Mucosa of rectum (tissue), 2 donors: ENCODE data around the gene VAC14.

ENCODE experiments used
- H3K27ac ChIP-seq, 2 donors: one replicate each; pipeline ENCODE4 v1.7.0; 2013; ENCODE audit warnings: inconsistent platforms in 2 of 2, low read depth in 2 of 2, low read length in 2 of 2
- H3K27me3 ChIP-seq, 2 donors: one replicate each; pipeline ENCODE4 v1.7.0; 2013; ENCODE audit warnings: low read length in 2 of 2; ENCODE audit not compliant: control insufficient read depth in 2 of 2, insufficient read depth in 2 of 2
- H3K36me3 ChIP-seq, 2 donors: one replicate each; pipeline ENCODE4 v1.7.0; 2013; ENCODE audit warnings: low read length in 2 of 2; ENCODE audit not compliant: control insufficient read depth in 2 of 2, insufficient read depth in 2 of 2
- H3K4me1 ChIP-seq, 2 donors: one replicate each; pipeline ENCODE4 v1.7.0; 2013; ENCODE audit warnings: low read length in 2 of 2, mild to moderate bottlenecking in 1 of 2; ENCODE audit not compliant: control insufficient read depth in 2 of 2, insufficient read depth in 2 of 2
- H3K4me3 ChIP-seq, 2 donors: one replicate each; pipeline ENCODE4 v1.7.0; 2013; ENCODE audit warnings: low read length in 2 of 2
- H3K9ac ChIP-seq, 2 donors: one replicate each; pipeline ENCODE4 v1.7.0; 2013; ENCODE audit warnings: low read length in 2 of 2, low read depth in 1 of 2, mild to moderate bottlenecking in 1 of 2
- H3K9me3 ChIP-seq, 2 donors: one replicate each; pipeline ENCODE4 v1.7.0; 2013; ENCODE audit warnings: low read length in 2 of 2; ENCODE audit not compliant: control insufficient read depth in 2 of 2
- donor health status: healthy.
- donor health status: Normal muscosa, but diverticular disease.

The VAC14 gene

DNA sequence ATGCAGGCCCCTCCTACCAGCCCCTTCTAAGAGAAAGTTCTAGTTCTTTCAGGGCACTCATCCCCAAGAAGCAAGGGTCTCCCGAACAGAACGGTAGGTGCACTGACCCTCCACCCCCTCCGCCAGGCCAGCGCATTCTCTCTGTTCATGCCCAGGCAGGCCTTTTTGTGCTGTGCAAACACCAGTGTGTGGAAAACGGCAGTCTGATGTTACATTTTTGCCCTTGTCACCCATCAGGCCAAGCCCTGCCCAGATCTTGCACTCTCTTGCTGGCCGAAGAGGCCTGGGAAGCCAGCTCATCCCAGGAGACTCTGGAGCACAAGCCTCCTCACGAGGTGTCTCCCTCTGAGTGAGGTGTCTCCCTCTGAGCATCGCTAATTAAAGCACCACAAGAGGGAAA lies 99.0 kb downstream of the VAC14 start:
- H3K4me3 ChIP-seq: no peak overlapping the region
- H3K27me3 ChIP-seq: no peaks in the 10 kb centered on the region
- no peak overlapping the region for H3K9ac ChIP-seq
- H3K27ac ChIP-seq: peak overlapping the region in 1 of 2 donors; percentile 74
- peaks cover 0 to 11% of the 10 kb centered on the region in 2 donors for H3K36me3 ChIP-seq
- peaks cover 4 to 9% of the 10 kb centered on the region in 2 donors for H3K4me1 ChIP-seq
- no peaks in the 10 kb centered on the region for H3K9me3 ChIP-seq

- Histone ChIP-seq H3K9me3 (no peaks in the 10 kb centered on the region), H3K27ac (peak overlapping the region in 1 of 2 donors; percentile 74), H3K4me1 (peaks cover 6 to 7% of the 10 kb centered on the region in 2 donors), H3K27me3 (no peaks in the 10 kb centered on the region), H3K4me3 (no peak overlapping the region), H3K36me3 (peaks cover 0 to 11% of the 10 kb centered on the region in 2 donors), H3K9ac (no peak overlapping the region)
Observed at GRCh38 chr16:70701596-70701995, 99.4 kb downstream of the VAC14 start.

DNA sequence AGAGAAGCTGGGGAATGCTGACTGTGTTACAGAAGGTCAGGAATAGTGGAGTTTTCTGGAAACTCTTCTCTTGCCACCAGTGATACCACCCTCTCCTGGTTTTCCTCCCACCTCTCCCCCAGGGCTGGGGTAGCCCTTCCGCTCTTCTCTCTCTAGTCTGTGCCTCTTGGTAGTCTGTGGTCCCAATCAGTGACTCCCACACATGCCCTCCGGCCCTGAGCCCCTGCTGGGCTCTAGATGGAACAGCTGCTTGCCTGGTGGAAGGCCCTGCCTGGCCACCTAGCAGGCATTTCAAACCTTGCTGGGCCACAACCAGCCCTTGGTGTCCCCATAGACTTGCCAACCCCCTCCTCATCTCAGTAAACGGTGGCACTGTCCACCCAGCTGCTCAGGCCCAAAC lies 99.9 kb downstream of the VAC14 start:
- Histone ChIP-seq H3K27ac (peak overlapping the region in 1 of 2 donors; percentile 74), H3K9me3 (no peaks in the 10 kb centered on the region), H3K4me1 (peaks cover 5 to 7% of the 10 kb centered on the region in 2 donors), H3K27me3 (no peaks in the 10 kb centered on the region), H3K36me3 (peaks cover 0 to 11% of the 10 kb centered on the region in 2 donors), H3K4me3 (no peak overlapping the region), H3K9ac (no peak overlapping the region)

GRCh38 chr16:70700101-70701020 lies 100.6 kb downstream of the VAC14 start:
- H3K9ac ChIP-seq: no peak overlapping the region

GRCh38 chr16:70699696-70700095 lies 101.3 kb downstream of the VAC14 start:
- Histone ChIP-seq H3K27ac (peak overlapping the region in 1 of 2 donors; percentile 74), H3K27me3 (no peaks in the 10 kb centered on the region), H3K4me1 (peaks cover 14% of the 10 kb centered on the region in 2 donors), H3K9me3 (no peaks in the 10 kb centered on the region), H3K36me3 (peaks cover 0 to 11% of the 10 kb centered on the region in 2 donors), H3K9ac (no peak overlapping the region), H3K4me3 (no peak overlapping the region)

More at GRCh38 chr16:70700101-70701020, 100.6 kb downstream of the VAC14 start:
- Histone ChIP-seq H3K9me3 (no peaks in the 10 kb centered on the region), H3K27me3 (no peaks in the 10 kb centered on the region), H3K36me3 (peaks cover 0 to 11% of the 10 kb centered on the region in 2 donors), H3K27ac (peak overlapping the region in 1 of 2 donors; percentile 74), H3K4me3 (no peak overlapping the region), H3K4me1 (peaks cover 11 to 12% of the 10 kb centered on the region in 2 donors)

- no peaks in the 10 kb centered on the region for H3K27me3 ChIP-seq
- peaks cover 14 to 17% of the 10 kb centered on the region in 2 donors for H3K4me1 ChIP-seq
- no peaks in the 10 kb centered on the region for H3K9me3 ChIP-seq
- H3K9ac ChIP-seq: no peak overlapping the region
- H3K36me3 ChIP-seq: peaks cover 0 to 11% of the 10 kb centered on the region in 2 donors
- H3K27ac ChIP-seq: no peak overlapping the region
- no peak overlapping the region for H3K4me3 ChIP-seq
Observed at GRCh38 chr16:70698901-70699300, 102.1 kb downstream of the VAC14 start.

GRCh38 chr16:70697594-70698170 lies 103.3 kb downstream of the VAC14 start:
- H3K4me1 ChIP-seq: peaks cover 16 to 24% of the 10 kb centered on the region in 2 donors

DNA sequence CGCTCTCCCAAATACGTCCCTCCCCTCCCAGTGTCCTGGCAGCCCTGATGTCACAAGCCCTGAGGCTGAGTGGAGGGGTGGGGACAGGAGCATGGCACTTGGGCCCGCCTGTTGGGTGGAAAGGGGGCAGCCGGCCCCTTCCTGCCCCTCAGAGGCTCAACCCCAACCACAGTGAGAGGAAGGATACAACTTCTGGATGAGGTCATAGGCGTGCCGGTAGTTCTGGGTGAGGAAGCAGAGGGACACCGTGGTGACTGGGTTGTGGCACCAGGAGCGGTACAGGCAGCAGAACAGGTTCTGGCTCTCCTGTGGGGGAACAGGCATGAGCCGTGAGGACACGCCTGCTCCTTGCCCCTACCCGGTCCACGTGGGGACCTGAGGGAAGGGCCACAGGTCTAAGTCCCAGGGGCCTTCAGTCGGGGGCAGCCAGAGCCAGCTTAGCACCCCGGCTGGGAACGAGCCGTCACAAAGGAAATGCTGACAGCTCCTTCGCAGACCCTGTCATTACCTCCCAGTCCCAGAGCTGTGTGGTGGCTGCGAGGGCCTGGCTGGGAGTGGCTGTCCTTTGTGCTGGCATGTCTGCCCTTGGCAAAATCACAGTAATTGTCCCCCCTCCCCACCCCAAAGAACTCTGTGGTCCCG lies 103.9 kb downstream of the VAC14 start:
- peaks cover 15 to 28% of the 10 kb centered on the region in 2 donors for H3K4me1 ChIP-seq

More at GRCh38 chr16:70697594-70698170, 103.3 kb downstream of the VAC14 start:
- Histone ChIP-seq H3K4me3 (no peak overlapping the region), H3K9ac (no peak overlapping the region), H3K27ac (peak overlapping the region in 1 of 2 donors; percentile 38), H3K9me3 (no peaks in the 10 kb centered on the region), H3K36me3 (peaks cover 0 to 11% of the 10 kb centered on the region in 2 donors), H3K27me3 (no peaks in the 10 kb centered on the region)

DNA sequence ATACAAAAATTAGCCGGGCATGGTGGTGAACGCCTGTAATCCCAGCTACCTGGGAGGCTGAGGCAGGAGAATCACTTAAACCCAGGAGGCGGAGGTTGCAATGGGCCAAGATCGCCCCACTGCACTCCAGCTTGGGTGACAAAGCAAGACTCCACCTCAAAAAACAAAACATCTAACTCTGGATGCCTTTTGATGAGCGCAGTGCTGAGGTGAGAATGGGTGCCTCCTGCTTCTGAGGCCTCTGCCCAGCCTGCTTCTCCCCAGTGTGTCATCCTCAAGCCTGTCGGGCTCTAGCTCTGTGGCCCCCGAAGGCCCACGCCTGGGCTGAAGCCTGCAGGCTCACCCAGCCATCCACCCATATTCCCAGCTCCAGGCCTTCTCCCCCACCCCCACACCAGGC lies 104.6 kb downstream of the VAC14 start:
- Histone ChIP-seq H3K27me3 (no peaks in the 10 kb centered on the region), H3K4me3 (no peak overlapping the region), H3K27ac (no peak overlapping the region), H3K9ac (no peak overlapping the region), H3K9me3 (no peaks in the 10 kb centered on the region), H3K4me1 (peaks cover 16 to 34% of the 10 kb centered on the region in 2 donors), H3K36me3 (peaks cover 0 to 11% of the 10 kb centered on the region in 2 donors)

More for the DNA sequence above, 103.9 kb downstream of the VAC14 start:
- Histone ChIP-seq H3K9ac (no peak overlapping the region), H3K27me3 (no peaks in the 10 kb centered on the region), H3K36me3 (peaks cover 0 to 11% of the 10 kb centered on the region in 2 donors), H3K9me3 (no peaks in the 10 kb centered on the region), H3K27ac (peak overlapping the region; percentile 10 to 38), H3K4me3 (no peak overlapping the region)
